IMR-90 (cell line): ENCODE data around the gene DIAPH1. TPM values are rescaled to one million over a fixed set of nuclear protein-coding genes. Genes with fewer than 3 reads are reported as not detected.
A peak's percentile ranks its signal among the peaks of the same experiment; 100 is the strongest.

Source experiments
- ATAC-seq: fragments of 200-7000 bp; cut with Tn5 transposase; 2 replicates; pipeline ENCODE4 v1.9.1; 2020; ENCODE audit warnings: low read depth, mild to moderate bottlenecking, moderate library complexity
- BruUV-seq: library from RNA; stranded (reverse); fragments of 400-500 nt; replicated peaks from 2 replicates; lab custom pipeline; 2021; lab: Mats Ljungman, UMichigan
- CTCF ChIA-PET: fragments of 300-600 bp; formaldehyde crosslinking; extraction: SDS; loops from one replicate; lab custom pipeline; 2021; ENCODE audit warnings: antibody characterized with exemption; lab: Yijun Ruan, JAX
- POLR2A ChIA-PET: fragments of 300-600 bp; sonication (Branson Sonifier 250); formaldehyde crosslinking; loops from one replicate; lab custom pipeline; 2022; ENCODE audit warnings: antibody characterized with exemption; ENCODE audit not compliant: unreplicated experiment; lab: Charles Lee
- DNase-seq: peaks from one replicate; pipeline ENCODE4 v3.0.0; 2013
- H2AFZ ChIP-seq: replicated peaks from 2 replicates; pipeline ENCODE3; 2013; ENCODE audit warnings: low read length, mild to moderate bottlenecking; ENCODE audit not compliant: poor library complexity
- H2AK5ac ChIP-seq: 2 replicates; pipeline ENCODE4 v1.6.1; 2013; ENCODE audit warnings: low read depth, low read length, inconsistent platforms
- H2AK9ac ChIP-seq: replicated peaks from 2 replicates; pipeline ENCODE3; 2013; ENCODE audit warnings: mild to moderate bottlenecking, low read depth, low read length, moderate library complexity; ENCODE audit not compliant: poor library complexity
- H2BK120ac ChIP-seq: 2 replicates; pipeline ENCODE4 v1.6.1; 2013; ENCODE audit warnings: low read depth, low read length, inconsistent platforms
- H2BK15ac ChIP-seq: 3 replicates; pipeline ENCODE4 v1.6.1; 2013; ENCODE audit warnings: low read depth, low read length, inconsistent platforms
- H2BK20ac ChIP-seq: 2 replicates; pipeline ENCODE4 v1.6.1; 2013; ENCODE audit warnings: low read depth, mild to moderate bottlenecking, inconsistent platforms, low read length, moderate library complexity
- H2BK5ac ChIP-seq: 2 replicates; pipeline ENCODE4 v1.6.1; 2013; ENCODE audit warnings: mild to moderate bottlenecking, low read depth, low read length, inconsistent platforms; ENCODE audit not compliant: poor library complexity, severe bottlenecking
- H3K14ac ChIP-seq: replicated peaks from 2 replicates; pipeline ENCODE4 v1.6.1; 2013; ENCODE audit warnings: low read depth, low read length, inconsistent platforms
- H3K18ac ChIP-seq: 2 replicates; pipeline ENCODE4 v1.6.1; 2013; ENCODE audit warnings: low read depth, low read length, control low read depth
- H3K23ac ChIP-seq: 2 replicates; pipeline ENCODE4 v1.6.1; 2013; ENCODE audit warnings: low read depth, low read length, inconsistent platforms
- H3K27ac ChIP-seq: 2 replicates; pipeline ENCODE4 v1.5.1; 2013; ENCODE audit warnings: mild to moderate bottlenecking, control low read depth, low read length; ENCODE audit not compliant: insufficient read depth
- H3K27me3 ChIP-seq: 2 replicates; pipeline ENCODE4 v1.6.1; 2013; ENCODE audit warnings: low read length; ENCODE audit not compliant: control insufficient read depth, insufficient read depth
- H3K36me3 ChIP-seq: 2 replicates; pipeline ENCODE4 v1.6.1; 2013; ENCODE audit warnings: low read length, mixed read lengths; ENCODE audit not compliant: control insufficient read depth, insufficient read depth
- H3K4ac ChIP-seq: 2 replicates; pipeline ENCODE4 v1.6.1; 2013; ENCODE audit warnings: low read depth, low read length, inconsistent platforms
- H3K4me1 ChIP-seq: 2 replicates; pipeline ENCODE4 v1.6.1; 2013; ENCODE audit warnings: low read length, mixed read lengths; ENCODE audit not compliant: control insufficient read depth, insufficient read depth
- H3K4me2 ChIP-seq: 2 replicates; pipeline ENCODE4 v1.6.1; 2013; ENCODE audit warnings: low read depth, mild to moderate bottlenecking, control low read depth, low read length, moderate library complexity
- H3K4me3 ChIP-seq: 2 replicates; pipeline ENCODE4 v1.5.1; 2013; ENCODE audit warnings: low read depth, mild to moderate bottlenecking, control low read depth, low read length, moderate library complexity; ENCODE audit not compliant: insufficient read depth
- H3K56ac ChIP-seq: 2 replicates; pipeline ENCODE4 v1.6.1; 2013; ENCODE audit warnings: low read length, inconsistent platforms; ENCODE audit not compliant: insufficient read depth; ENCODE audit errors: extremely low read depth
- H3K79me1 ChIP-seq, 2 experiments: 2 replicates each; pipeline ENCODE4 v1.6.1; 2013; ENCODE audit warnings: low read length in 2 of 2, inconsistent platforms in 1 of 2, low read depth in 1 of 2
- H3K9ac ChIP-seq: 2 replicates; pipeline ENCODE4 v1.6.1; 2013; ENCODE audit warnings: low read depth, low read length, control low read depth
- H3K9me1 ChIP-seq: 2 replicates; pipeline ENCODE4 v1.6.1; 2013; ENCODE audit warnings: low read length, inconsistent platforms; ENCODE audit not compliant: insufficient read depth
- H3K9me3 ChIP-seq: 2 replicates; pipeline ENCODE4 v1.6.1; 2013; ENCODE audit warnings: low read length; ENCODE audit not compliant: control insufficient read depth, insufficient read depth
- H4K20me1 ChIP-seq: 2 replicates; pipeline ENCODE4 v1.6.1; 2013; ENCODE audit warnings: low read length, inconsistent platforms; ENCODE audit not compliant: insufficient read depth
- H4K5ac ChIP-seq: 2 replicates; pipeline ENCODE4 v1.6.1; 2013; ENCODE audit warnings: mild to moderate bottlenecking, low read depth, low read length, control low read depth
- H4K8ac ChIP-seq, 2 experiments: 2 replicates each; pipeline ENCODE4 v1.6.1; 2013; ENCODE audit warnings: low read depth in 2 of 2, low read length in 2 of 2, control low read depth in 1 of 2, inconsistent platforms in 1 of 2
- H4K91ac ChIP-seq: 2 replicates; pipeline ENCODE4 v1.6.1; 2013; ENCODE audit warnings: low read depth, low read length, inconsistent platforms; ENCODE audit not compliant: insufficient read depth
- BHLHE40 ChIP-seq: fragments of 150-350 bp; IDR thresholded peaks from 2 replicates; pipeline ENCODE4 v1.6.1; 2016; ENCODE audit warnings: mild to moderate bottlenecking, low read depth, low read length
- CEBPB ChIP-seq: IDR thresholded peaks from 2 replicates; pipeline ENCODE4 v1.6.1; 2012; ENCODE audit warnings: low read depth, low read length, improper control_type of control experiment
- CHD1 ChIP-seq: IDR thresholded peaks from 2 replicates; pipeline ENCODE4 v1.6.1; 2012; ENCODE audit warnings: low read depth, low read length, improper control_type of control experiment
- FOS ChIP-seq: fragments of 150-350 bp; IDR thresholded peaks from 2 replicates; pipeline ENCODE4 v1.6.1; 2016; ENCODE audit warnings: low read depth, low read length
- MAFK ChIP-seq: IDR thresholded peaks from 2 replicates; pipeline ENCODE4 v1.6.1; 2012; ENCODE audit warnings: low read depth, low read length, improper control_type of control experiment
- MAZ ChIP-seq: IDR thresholded peaks from 2 replicates; pipeline ENCODE4 v1.6.1; 2012; ENCODE audit warnings: low read depth, mild to moderate bottlenecking, low read length, improper control_type of control experiment, moderate library complexity, borderline replicate concordance
- MXI1 ChIP-seq: IDR thresholded peaks from 2 replicates; pipeline ENCODE4 v1.6.1; 2012; ENCODE audit warnings: low read depth, mild to moderate bottlenecking, low read length, moderate library complexity, borderline replicate concordance
- NFE2L2 ChIP-seq: fragments of 150-350 bp; IDR thresholded peaks from 2 replicates; pipeline ENCODE4 v1.6.1; 2016; ENCODE audit warnings: low read depth, mild to moderate bottlenecking, low read length
- POLR2A ChIP-seq: IDR thresholded peaks from 2 replicates; pipeline ENCODE4 v1.6.1; 2012; ENCODE audit warnings: mild to moderate bottlenecking, low read depth, low read length
- RAD21 ChIP-seq: IDR thresholded peaks from 2 replicates; pipeline ENCODE4 v1.6.1; 2012; ENCODE audit warnings: low read length, improper control_type of control experiment
- RCOR1 ChIP-seq: IDR thresholded peaks from 2 replicates; pipeline ENCODE4 v1.6.1; 2012; ENCODE audit warnings: mild to moderate bottlenecking, low read length, improper control_type of control experiment; ENCODE audit not compliant: insufficient replicate concordance
- USF2 ChIP-seq: fragments of 150-350 bp; IDR thresholded peaks from 2 replicates; pipeline ENCODE4 v1.6.1; 2017; ENCODE audit warnings: mild to moderate bottlenecking, antibody characterized with exemption, low read length, low read depth
- WGBS, 2 experiments: methylation state at CpG; one replicate each; pipeline versions ENCODE4 v1.1.5 to v1.1.7; 2013; ENCODE audit warnings: missing lambda C conversion rate in 2 of 2; ENCODE audit not compliant: insufficient read length in 1 of 2; ENCODE audit errors: extremely low coverage in 2 of 2; 5-methylcytosine and 5-hydroxymethylcytosine counted together
- dilution Hi-C: fragments of 300-500 bp; cut with HindIII; formaldehyde crosslinking; loops from one replicate; pipeline ENCODE4 v1.14.3; 2018; ENCODE audit warnings: low sequenced_read_pairs; ENCODE audit not compliant: unreplicated experiment
- in situ Hi-C: fragments of 300-500 bp; cut with MboI; formaldehyde crosslinking; loops from 3 replicates; pipeline ENCODE4 v1.14.3; 2019; ENCODE audit warnings: low sequenced_read_pairs, inconsistent platforms, mixed read lengths
- intact Hi-C: fragments of 100-400 bp; cut with micrococcal nuclease; formaldehyde crosslinking; loops from 2 replicates; pipeline ENCODE4 v1.10.0; 2022
- polyA plus RNA-seq, 3 experiments: library from polyadenylated mRNA; depleted of rRNA; stranded (reverse); fragments of >200 nt; gene quantifications; 2 replicates each; pipeline ENCODE4 v1.2.3, GENCODE V29; 2012; ENCODE audit warnings: low replicate concordance in 1 of 3
- total RNA-seq: library from RNA; depleted of rRNA; stranded (reverse); fragments of >200 nt; gene quantifications from 2 replicates; pipeline ENCODE4 v1.2.3, GENCODE V29; 2012
- TF ChIP-seq, protein P1 (sequence below): conservative IDR thresholded peaks from 2 replicates; pipeline ENCODE4 v1.5.1; 2012; ENCODE audit warnings: mild to moderate bottlenecking, low read depth, low read length, improper control_type of control experiment

DIAPH1 gene
- total and polyA plus RNA-seq, 2 of the 4 experiments (the other 2 are of a cell fraction), result 12.0 to 37.4 TPM

- 0 out of 2 replicates have a peak overlapping the region, but pooled peaks have one; percentile 28 for H3K14ac ChIP-seq
- H3K36me3 ChIP-seq, result peaks cover 42% of the 10 kb centered on the region
- dilution Hi-C loops, result no loop called here
- 50% methylated on average over 1 of the region's 11 CpGs; no CpG with 5 or more reads in 1 of the 2 experiments for WGBS, 2 experiments
- no peak overlapping the region; the same call in 1 of the 2 replicates for H3K23ac ChIP-seq
- H2AK9ac ChIP-seq, result peak overlapping the region; percentile 13
- TF ChIP-seq BHLHE40 (peak; percentile 89), CEBPB (peak; percentile 61), MXI1 (no peak), MAZ (peak; percentile 81), NFE2L2 (no peak), POLR2A (no peak), CHD1 (no peak), FOS (no peak), RAD21 (peak; percentile 19; the same call in 1 of the 2 replicates), USF2 (no peak), RCOR1 (peak; percentile 98), MAFK (no peak)
- TF ChIP-seq, protein P1, sequence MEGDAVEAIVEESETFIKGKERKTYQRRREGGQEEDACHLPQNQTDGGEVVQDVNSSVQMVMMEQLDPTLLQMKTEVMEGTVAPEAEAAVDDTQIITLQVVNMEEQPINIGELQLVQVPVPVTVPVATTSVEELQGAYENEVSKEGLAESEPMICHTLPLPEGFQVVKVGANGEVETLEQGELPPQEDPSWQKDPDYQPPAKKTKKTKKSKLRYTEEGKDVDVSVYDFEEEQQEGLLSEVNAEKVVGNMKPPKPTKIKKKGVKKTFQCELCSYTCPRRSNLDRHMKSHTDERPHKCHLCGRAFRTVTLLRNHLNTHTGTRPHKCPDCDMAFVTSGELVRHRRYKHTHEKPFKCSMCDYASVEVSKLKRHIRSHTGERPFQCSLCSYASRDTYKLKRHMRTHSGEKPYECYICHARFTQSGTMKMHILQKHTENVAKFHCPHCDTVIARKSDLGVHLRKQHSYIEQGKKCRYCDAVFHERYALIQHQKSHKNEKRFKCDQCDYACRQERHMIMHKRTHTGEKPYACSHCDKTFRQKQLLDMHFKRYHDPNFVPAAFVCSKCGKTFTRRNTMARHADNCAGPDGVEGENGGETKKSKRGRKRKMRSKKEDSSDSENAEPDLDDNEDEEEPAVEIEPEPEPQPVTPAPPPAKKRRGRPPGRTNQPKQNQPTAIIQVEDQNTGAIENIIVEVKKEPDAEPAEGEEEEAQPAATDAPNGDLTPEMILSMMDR, result no peak
- H3K79me1 ChIP-seq, result peaks cover 11 to 34% of the 10 kb centered on the region in 2 experiments
- intact Hi-C loops, result loop anchor here (2.0 kb wide), 1 partner anchor 19 kb away; the partner anchor contains the start of gene PCDHGC5
- H2AK5ac ChIP-seq, result peak overlapping the region; percentile 90
- peak overlapping the region in 1 of 2 experiments; percentile 29; a peak in 2 of 4 replicates for H4K8ac ChIP-seq
- H2BK20ac ChIP-seq, result 0 out of 2 replicates have a peak overlapping the region, but pooled peaks have one; percentile 17
- no peak overlapping the region; the same call in 1 of the 2 replicates for H4K5ac ChIP-seq
- no TSS peak for BruUV-seq
- ATAC-seq (peak; percentile 71), DNase-seq (peak; percentile 94)
- peaks cover 15% of the 10 kb centered on the region; the same call in 1 of the 2 replicates for H3K9me1 ChIP-seq
- H3K4ac ChIP-seq, result peak overlapping the region; percentile 83
- peaks cover 27% of the 10 kb centered on the region for H3K4me1 ChIP-seq
- peak overlapping the region; percentile 10 for H2BK5ac ChIP-seq
- no peaks in the 10 kb centered on the region for H3K27me3 ChIP-seq
- H4K20me1 ChIP-seq, result peaks cover 20% of the 10 kb centered on the region
- peak overlapping the region; percentile 96 for H3K27ac ChIP-seq
- ChIA-PET POLR2A (interaction anchor here (0.6 kb wide), 1 partner anchor 10 kb away, joined by 3 read pairs; no protein-coding TSS in a partner anchor), CTCF (interaction anchor here (0.6 to 1.9 kb wide), 3 partner anchors 17 to 395 kb away, joined by 3 to 10 read pairs (median 7); no protein-coding TSS in a partner anchor)
- no peak overlapping the region for H3K56ac ChIP-seq
- peak overlapping the region; percentile 58; the same call in 1 of the 2 replicates for H4K91ac ChIP-seq
- H2AFZ ChIP-seq, result peak overlapping the region; percentile 6
- H3K4me3 ChIP-seq, result no peak overlapping the region
- in situ Hi-C loops, result no loop called here
- no peak overlapping the region for H3K9ac ChIP-seq
- H2BK15ac ChIP-seq, result peak overlapping the region; percentile 2; the same call in 1 of the 3 replicates
- H3K18ac ChIP-seq, result peak overlapping the region; percentile 2; the same call in 1 of the 2 replicates
- peak overlapping the region; percentile 58; the same call in 1 of the 2 replicates for H2BK120ac ChIP-seq
- H3K4me2 ChIP-seq, result peak overlapping the region; percentile 15; the same call in 1 of the 2 replicates
- no peaks in the 10 kb centered on the region for H3K9me3 ChIP-seq
These were observed 111.3 kb downstream of the DIAPH1 start for GRCh38 chr5:141507387-141508091.
